H1 (cell line): ENCODE data around the gene SPECC1. TPM values are rescaled to one million over a fixed set of nuclear protein-coding genes. Genes with fewer than 3 reads are reported as not detected.

ENCODE experiments used
- CTCF ChIA-PET: fragments of 300-600 bp; sonication (Branson Sonifier 250); formaldehyde crosslinking; loops from one replicate; lab custom pipeline; 2021; ENCODE audit not compliant: partially characterized antibody; lab: Charles Lee
- POLR2A ChIA-PET: fragments of 300-600 bp; sonication (Branson Sonifier 250); formaldehyde crosslinking; loops from one replicate; lab custom pipeline; 2021; ENCODE audit warnings: inconsistent platforms; ENCODE audit not compliant: partially characterized antibody; lab: Charles Lee
- DNase-seq, 2 experiments: peaks; one replicate each; pipeline versions ENCODE4 v3.0.0 to v3.0.0-alpha.2; 2010 to 2022; ENCODE audit warnings: low spot score in 2 of 2, low read depth in 1 of 2, mixed read lengths in 1 of 2
- FAIRE-seq: peaks from 2 replicates; lab custom pipeline; 2011; peaks lifted over from hg19 to GRCh38; lab: Jason Lieb, UNC
- H2AFZ ChIP-seq: 2 replicates; pipeline ENCODE4 v1.8.1; 2012; ENCODE audit warnings: low read length, inconsistent platforms
- H2AK5ac ChIP-seq: 2 replicates; pipeline ENCODE4 v1.6.1; 2013; ENCODE audit warnings: low read depth, low read length
- H2BK120ac ChIP-seq: replicated peaks from 2 replicates; pipeline ENCODE3; 2013; ENCODE audit warnings: low read depth, low read length, inconsistent platforms
- H2BK12ac ChIP-seq: 2 replicates; pipeline ENCODE4 v1.6.1; 2013; ENCODE audit warnings: low read depth, low read length
- H2BK15ac ChIP-seq: 2 replicates; pipeline ENCODE4 v1.6.1; 2013; ENCODE audit warnings: low read length
- H2BK20ac ChIP-seq: 2 replicates; pipeline ENCODE4 v1.6.1; 2013; ENCODE audit warnings: low read length
- H2BK5ac ChIP-seq: 2 replicates; pipeline ENCODE4 v1.6.1; 2013; ENCODE audit warnings: low read depth, low read length
- H3K14ac ChIP-seq: 2 replicates; pipeline ENCODE4 v1.6.1; 2013; ENCODE audit warnings: inconsistent platforms; ENCODE audit not compliant: insufficient read length
- H3K18ac ChIP-seq: 2 replicates; pipeline ENCODE4 v1.6.1; 2013; ENCODE audit warnings: low read length; ENCODE audit errors: extremely low read depth
- H3K23ac ChIP-seq: 2 replicates; pipeline ENCODE4 v1.6.1; 2013; ENCODE audit warnings: inconsistent platforms; ENCODE audit not compliant: insufficient read length
- H3K23me2 ChIP-seq: 2 replicates; pipeline ENCODE4 v1.6.1; 2013; ENCODE audit warnings: low read depth, low read length
- H3K27ac ChIP-seq: 2 replicates; pipeline ENCODE4 v1.6.1; 2011; ENCODE audit warnings: low read depth, low read length, inconsistent platforms
- H3K27me3 ChIP-seq, 4 experiments: replicated peaks in 1 of 4; 1 replicate in 1 of 4; 2 replicates in 3 of 4; pipeline versions ENCODE4 v1.6.1 to v1.8.1; 2011 to 2013; ENCODE audit warnings: low read length in 3 of 4, mild to moderate bottlenecking in 3 of 4, inconsistent platforms in 2 of 4, mixed read lengths in 2 of 4, moderate library complexity in 1 of 4; ENCODE audit not compliant: control insufficient read depth in 3 of 4, insufficient read depth in 3 of 4; ENCODE audit errors: extremely low read depth in 1 of 4
- H3K36me3 ChIP-seq, 4 experiments: 2 replicates each; pipeline versions ENCODE4 v1.6.1 to v1.8.1; 2011 to 2013; ENCODE audit warnings: mild to moderate bottlenecking in 4 of 4, low read length in 3 of 4, moderate library complexity in 2 of 4, control low read depth in 1 of 4, inconsistent platforms in 1 of 4; ENCODE audit not compliant: insufficient read depth in 4 of 4, control insufficient read depth in 2 of 4
- H3K4ac ChIP-seq: replicated peaks from 2 replicates; pipeline ENCODE3; 2013; ENCODE audit warnings: low read length, low read depth, mixed read lengths, inconsistent platforms; ENCODE audit not compliant: insufficient read length
- H3K4me1 ChIP-seq, 4 experiments: replicated peaks in 1 of 4; 1 replicate in 1 of 4; 2 replicates in 3 of 4; pipeline versions ENCODE4 v1.6.1 to v1.8.1; 2011 to 2013; ENCODE audit warnings: low read length in 3 of 4, inconsistent platforms in 2 of 4, mixed read lengths in 1 of 4; ENCODE audit not compliant: insufficient read depth in 4 of 4, control insufficient read depth in 3 of 4
- H3K4me2 ChIP-seq, 2 experiments: 2 replicates each; pipeline versions ENCODE4 v1.6.1 to v1.8.1; 2011 to 2013; ENCODE audit warnings: low read depth in 2 of 2, low read length in 2 of 2, control low read depth in 1 of 2, inconsistent platforms in 1 of 2, mild to moderate bottlenecking in 1 of 2; ENCODE audit not compliant: insufficient read depth in 1 of 2
- H3K4me3 ChIP-seq, 4 experiments: fragments of 200-600, 300-600 bp in 1 of 4; sonication (generic), shearing (Covaris generic), sonication (Bioruptor Twin) in 1 of 4; 2 replicates each; pipeline versions ENCODE4 v1.5.1 to v1.8.1; 2011 to 2016; ENCODE audit warnings: low read length in 4 of 4, low read depth in 3 of 4, control low read depth in 2 of 4, inconsistent platforms in 2 of 4, mild to moderate bottlenecking in 2 of 4, mixed read lengths in 1 of 4, moderate library complexity in 1 of 4; ENCODE audit not compliant: insufficient read depth in 2 of 4; ENCODE audit errors: extremely low read depth in 1 of 4
- H3K56ac ChIP-seq: replicated peaks from 2 replicates; pipeline ENCODE3; 2013; ENCODE audit warnings: low read depth, mild to moderate bottlenecking, mixed read lengths, low read length, inconsistent platforms; ENCODE audit not compliant: insufficient read length
- H3K79me1 ChIP-seq: 2 replicates; pipeline ENCODE4 v1.6.1; 2013; ENCODE audit warnings: low read depth, low read length, control low read depth
- H3K79me2 ChIP-seq, 2 experiments: 2 replicates each; pipeline versions ENCODE4 v1.6.1 to v1.8.1; 2012 to 2013; ENCODE audit warnings: low read length in 2 of 2, mild to moderate bottlenecking in 2 of 2, inconsistent platforms in 1 of 2; ENCODE audit not compliant: insufficient read depth in 2 of 2, control insufficient read depth in 1 of 2
- H3K9ac ChIP-seq, 4 experiments: replicated peaks in 1 of 4; 1 replicate in 1 of 4; 2 replicates in 3 of 4; pipeline versions ENCODE4 v1.6.1 to v1.8.1; 2011 to 2013; ENCODE audit warnings: low read depth in 3 of 4, low read length in 3 of 4, control low read depth in 2 of 4, mild to moderate bottlenecking in 2 of 4, moderate library complexity in 2 of 4, inconsistent platforms in 1 of 4; ENCODE audit errors: extremely low read depth in 1 of 4
- H3K9me3 ChIP-seq, 2 experiments: 2 replicates each; pipeline versions ENCODE4 v1.6.1 to v1.8.1; 2012 to 2013; ENCODE audit warnings: mild to moderate bottlenecking in 2 of 2, moderate library complexity in 2 of 2, control low read depth in 1 of 2, inconsistent platforms in 1 of 2, low read depth in 1 of 2, low read length in 1 of 2, mixed read lengths in 1 of 2; ENCODE audit not compliant: insufficient read depth in 2 of 2
- H4K20me1 ChIP-seq, 2 experiments: replicated peaks in 1 of 2; 2 replicates each; pipeline versions ENCODE3 to v1.8.1; 2011 to 2013; ENCODE audit warnings: inconsistent platforms in 2 of 2, low read length in 2 of 2, mild to moderate bottlenecking in 1 of 2; ENCODE audit not compliant: insufficient read depth in 2 of 2, control insufficient read depth in 1 of 2
- H4K5ac ChIP-seq: 2 replicates; pipeline ENCODE4 v1.6.1; 2013; ENCODE audit warnings: low read length, low read depth, mixed read lengths, inconsistent platforms; ENCODE audit not compliant: insufficient read length
- H4K8ac ChIP-seq: 2 replicates; pipeline ENCODE4 v1.8.0; 2013; ENCODE audit warnings: mild to moderate bottlenecking, moderate library complexity, low read length, inconsistent platforms; ENCODE audit not compliant: insufficient read depth; ENCODE audit errors: extremely low read depth
- H4K91ac ChIP-seq: replicated peaks from 2 replicates; pipeline ENCODE3; 2013; ENCODE audit warnings: low read length, mixed read lengths, inconsistent platforms; ENCODE audit not compliant: insufficient read length
- BACH1 ChIP-seq: IDR thresholded peaks from 2 replicates; pipeline ENCODE4 v1.6.1; 2012; ENCODE audit warnings: low read length, improper control_type of control experiment
- CREB1 ChIP-seq: IDR thresholded peaks from 2 replicates; pipeline ENCODE4 v1.6.1; 2012; ENCODE audit warnings: inconsistent platforms
- EP300 ChIP-seq, 2 experiments: IDR thresholded peaks; 1 replicate in 1 of 2; 2 replicates in 1 of 2; pipeline ENCODE4 v1.6.1; 2011 to 2012; ENCODE audit warnings: low read depth in 2 of 2, low read length in 2 of 2, mild to moderate bottlenecking in 2 of 2, borderline replicate concordance in 1 of 2, inconsistent platforms in 1 of 2, moderate library complexity in 1 of 2
- HDAC2 ChIP-seq, 2 experiments: fragments of 300-600 bp in 1 of 2; sonication (generic) in 1 of 2; IDR thresholded peaks; 2 replicates each; pipeline ENCODE4 v1.6.1; 2011 to 2012; ENCODE audit warnings: low read depth in 2 of 2, low read length in 2 of 2, mild to moderate bottlenecking in 2 of 2, moderate library complexity in 2 of 2, borderline replicate concordance in 1 of 2, inconsistent platforms in 1 of 2
- JUND ChIP-seq: IDR thresholded peaks from 2 replicates; pipeline ENCODE4 v1.6.1; 2011; ENCODE audit warnings: mild to moderate bottlenecking, improper control_type of control experiment, low read length
- MAFK ChIP-seq: IDR thresholded peaks from 2 replicates; pipeline ENCODE4 v1.6.1; 2012; ENCODE audit warnings: low read depth, mild to moderate bottlenecking, improper control_type of control experiment, low read length
- NRF1 ChIP-seq: IDR thresholded peaks from 2 replicates; pipeline ENCODE4 v1.6.1; 2011; ENCODE audit warnings: mild to moderate bottlenecking, low read depth, low read length, improper control_type of control experiment
- TAF7 ChIP-seq: optimal IDR thresholded peaks from 2 replicates; pipeline ENCODE3; 2011; ENCODE audit warnings: low read depth, mild to moderate bottlenecking, inconsistent platforms, low read length, moderate library complexity, borderline replicate concordance
- WGBS, 2 experiments: shearing (Covaris generic) in 1 of 2; methylation state at CpG; one replicate each; pipeline versions ENCODE4 v1.1.6 to v1.1.7; 2013 to 2015; ENCODE audit warnings: low lambda C conversion rate in 2 of 2, mixed read lengths in 2 of 2, inconsistent platforms in 1 of 2, low coverage in 1 of 2, missing lambda C conversion rate in 1 of 2; ENCODE audit not compliant: insufficient replicate concordance in 2 of 2, insufficient coverage in 1 of 2, insufficient read length in 1 of 2; ENCODE audit errors: extremely low coverage in 1 of 2, missing lambda C conversion rate in 1 of 2; 5-methylcytosine and 5-hydroxymethylcytosine counted together
- polyA plus RNA-seq, 7 experiments: library from polyadenylated mRNA; depleted of rRNA in 3 of 7; stranded (reverse) in 5 of 7; unstranded in 2 of 7; fragments of >200 nt in 5 of 7; fragments of 200-250 nt in 2 of 7; gene quantifications; 1 replicate in 5 of 7; 2 replicates in 1 of 7; 4 replicates in 1 of 7; pipeline versions ENCODE4 v1.2.1 to v1.2.3, GENCODE V29; 2011 to 2013; ENCODE audit warnings: missing spikeins in 2 of 7, mixed read lengths in 2 of 7
- total RNA-seq: library from RNA; stranded (reverse); fragmentation: NEBNext Ultra II Directional; extraction: Animal tissue kit (Norgen Biotek cat#: 25700); gene quantifications from 2 replicates; pipeline ENCODE4 v1.2.1, GENCODE V29; 2021
- TF ChIP-seq, protein P1 (sequence below), 3 experiments: IDR thresholded peaks; 1 replicate in 2 of 3; 2 replicates in 1 of 3; pipeline versions ENCODE4 v1.5.1 to v1.6.1; 2011; ENCODE audit warnings: low read length in 3 of 3, mild to moderate bottlenecking in 3 of 3, inconsistent platforms in 2 of 3, low read depth in 1 of 3, moderate library complexity in 1 of 3; ENCODE audit not compliant: insufficient read depth in 1 of 3; ENCODE audit errors: control extremely low read depth in 1 of 3

Gene SPECC1
- total and polyA plus RNA-seq, 2 of the 8 experiments (the other 6 are each of a cell fraction or from before 2014, with no cell fraction given): 35.8 to 87.9 TPM

GRCh38 chr17:20280051-20280450 is 270.9 kb downstream of the SPECC1 start:
- Histone ChIP-seq H2AFZ (no peak overlapping the region), H4K8ac (no peak overlapping the region), H3K9me3 (no peaks in the 10 kb centered on the region), H4K20me1 (no peaks in the 10 kb centered on the region), H3K36me3 (peaks cover 0 to 2% (median 1%) of the 10 kb centered on the region in 4 experiments; a peak in 5 of 8 replicates), H3K4me2 (no peak overlapping the region), H3K27ac (no peak overlapping the region), H2AK5ac (no peak overlapping the region), H3K79me2 (no peaks in the 10 kb centered on the region), H4K91ac (no peak overlapping the region), H3K4ac (no peak overlapping the region), H4K5ac (no peak overlapping the region), H2BK5ac (no peak overlapping the region), H3K9ac (no peak overlapping the region), H2BK15ac (no peak overlapping the region), H2BK12ac (no peak overlapping the region), H3K14ac (no peak overlapping the region), H3K4me3 (no peak overlapping the region), H3K56ac (no peak overlapping the region), H3K27me3 (no peaks in the 10 kb centered on the region), H3K79me1 (no peaks in the 10 kb centered on the region; the same call in 1 of the 2 replicates), H3K23me2 (no peaks in the 10 kb centered on the region), H2BK120ac (no peak overlapping the region), H3K4me1 (no peaks in the 10 kb centered on the region), H3K23ac (no peak overlapping the region), H3K18ac (no peak overlapping the region), H2BK20ac (no peak overlapping the region)
- TF ChIP-seq JUND (no peak), EP300 (IDR thresholded peaks at IDR 0.05; ENCODE audit: borderline replicate concordance in 1 of 2, low read depth in 2 of 2, low read length in 2 of 2) (no peak), MAFK (no peak), NRF1 (no peak), TAF7 (no peak), CREB1 (no peak), HDAC2 (IDR thresholded peaks at IDR 0.05; ENCODE audit: borderline replicate concordance in 1 of 2, low read depth in 2 of 2, low read length in 2 of 2) (no peak), BACH1 (no peak)
- TF ChIP-seq, protein P1, sequence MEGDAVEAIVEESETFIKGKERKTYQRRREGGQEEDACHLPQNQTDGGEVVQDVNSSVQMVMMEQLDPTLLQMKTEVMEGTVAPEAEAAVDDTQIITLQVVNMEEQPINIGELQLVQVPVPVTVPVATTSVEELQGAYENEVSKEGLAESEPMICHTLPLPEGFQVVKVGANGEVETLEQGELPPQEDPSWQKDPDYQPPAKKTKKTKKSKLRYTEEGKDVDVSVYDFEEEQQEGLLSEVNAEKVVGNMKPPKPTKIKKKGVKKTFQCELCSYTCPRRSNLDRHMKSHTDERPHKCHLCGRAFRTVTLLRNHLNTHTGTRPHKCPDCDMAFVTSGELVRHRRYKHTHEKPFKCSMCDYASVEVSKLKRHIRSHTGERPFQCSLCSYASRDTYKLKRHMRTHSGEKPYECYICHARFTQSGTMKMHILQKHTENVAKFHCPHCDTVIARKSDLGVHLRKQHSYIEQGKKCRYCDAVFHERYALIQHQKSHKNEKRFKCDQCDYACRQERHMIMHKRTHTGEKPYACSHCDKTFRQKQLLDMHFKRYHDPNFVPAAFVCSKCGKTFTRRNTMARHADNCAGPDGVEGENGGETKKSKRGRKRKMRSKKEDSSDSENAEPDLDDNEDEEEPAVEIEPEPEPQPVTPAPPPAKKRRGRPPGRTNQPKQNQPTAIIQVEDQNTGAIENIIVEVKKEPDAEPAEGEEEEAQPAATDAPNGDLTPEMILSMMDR (IDR thresholded peaks at IDR 0.05; ENCODE audit: control extremely low read depth in 1 of 3, insufficient read depth in 1 of 3, low read depth in 1 of 3, low read length in 3 of 3): no peak
- POLR2A ChIA-PET: no interaction called here
- FAIRE-seq: no peak
- 93% methylated on average over 6 of the region's 6 CpGs; no CpG with 5 or more reads in 1 of the 2 experiments for WGBS, 2 experiments
- DNase-seq: no peak
- CTCF ChIA-PET: interaction anchor here (0.6 to 1.2 kb wide), 2 partner anchors 30 to 38 kb away, joined by 3 read pairs; no protein-coding TSS in a partner anchor
